Adrenal gland (tissue), 12 donors: ENCODE results near the gene MT1F. TPM values are rescaled to one million over a fixed set of nuclear protein-coding genes. Genes with fewer than 3 reads are reported as not detected.

Source experiments
- DNase-seq, 7 donors: peaks; one replicate each; pipeline ENCODE4 v3.0.0-alpha.2; 2019 to 2020
- H3K27ac ChIP-seq, 5 donors: fragments of 200-600 bp; sonication (generic) in 4 of 5; 1 replicate in 3 of 5; 2 replicates in 2 of 5; pipeline versions ENCODE4 v1.5.1 to v1.8.0; 2016 to 2020; ENCODE audit warnings: mild to moderate bottlenecking in 1 of 5
- H3K27me3 ChIP-seq: fragments of 200-600 bp; 2 replicates; pipeline ENCODE4 v1.8.0; 2021
- H3K36me3 ChIP-seq, 2 donors: fragments of 200-600 bp; replicated peaks in 1 of 2; 1 replicate in 1 of 2; 2 replicates in 1 of 2; pipeline versions ENCODE4 v1.5.1 to v1.8.0; 2018 to 2022
- H3K4me1 ChIP-seq, 2 donors: fragments of 200-600 bp; replicated peaks in 1 of 2; 1 replicate in 1 of 2; 2 replicates in 1 of 2; pipeline versions ENCODE4 v1.5.1 to v1.8.0; 2018 to 2021
- H3K4me3 ChIP-seq, 4 donors: fragments of 200-600 bp; sonication (generic) in 3 of 4; one replicate each; pipeline ENCODE4 v1.5.1; 2016 to 2018
- H3K9me3 ChIP-seq, 3 donors: fragments of 200-600 bp; sonication (generic) in 1 of 3; replicated peaks in 1 of 3; 1 replicate in 2 of 3; 2 replicates in 1 of 3; pipeline versions ENCODE4 v1.5.1 to v1.8.0; 2016 to 2021
- POLR2A ChIP-seq, 2 donors: fragments of 450-650 bp; IDR thresholded peaks; one replicate each; pipeline ENCODE4 v1.6.1; 2017; ENCODE audit warnings: antibody characterized with exemption in 2 of 2, mild to moderate bottlenecking in 2 of 2, moderate library complexity in 1 of 2
- WGBS, 4 donors: extraction: QIAGEN DNeasy Blood & Tissue Kit in 2 of 4; methylation state at CpG; one replicate each; pipeline versions ENCODE4 v1.1.5 to v1.1.7; 2013 to 2017; 5-methylcytosine and 5-hydroxymethylcytosine counted together
- intact Hi-C, 2 donors: fragments of 100-400 bp; cut with DNase I; formaldehyde crosslinking; loops; one replicate each; pipeline versions ENCODE4 v1.14.1 to v1.15.0; 2022 to 2023
- polyA plus RNA-seq, 3 donors: library from polyadenylated mRNA; stranded (reverse); fragments of 200-250 nt in 2 of 3; fragments of 350-450 nt in 1 of 3; fragmentation: Illumina TruSeq in 1 of 3; extraction: RNeasy Lipid Tissue Mini Kit (QIAGEN cat#74804) in 1 of 3; gene quantifications; one replicate each; pipeline ENCODE4 v1.2.3, GENCODE V29; 2013 to 2014
- total RNA-seq, 9 donors: library from RNA; depleted of rRNA in 4 of 9; stranded (reverse); fragments of >200 nt in 4 of 9; fragments of 120-200 nt in 1 of 9; fragmentation: NEBNext Ultra II Directional in 1 of 9; extraction: Animal tissue kit (Norgen Biotek cat#: 25700) in 1 of 9; gene quantifications; one replicate each; pipeline versions ENCODE4 v1.1.0 to v1.2.4, GENCODE V29; 2013 to 2023
- TF ChIP-seq, protein P1 (sequence below), 6 experiments: fragments of 450-650 bp in 4 of 6; fragments of 200-600 bp in 2 of 6; sonication (generic) in 1 of 6; IDR thresholded peaks; 1 replicate in 5 of 6; 2 replicates in 1 of 6; pipeline versions ENCODE4 v1.5.1 to v1.8.0; 2016 to 2021; ENCODE audit warnings: antibody characterized with exemption in 6 of 6, mild to moderate bottlenecking in 2 of 6, moderate library complexity in 1 of 6
- donor health status: healthy with polysubstance abuse.
- donor health status: Bipolar disorder and iron deficiency.
- donor health status: DM: yes; HTN: yes; CAD: no.
- donor health status: DM: no; HTN: no; CAD: no.
- donor health status: DM: no; HTN: no; CAD: no.
- donor health status: DM: yes; HTN: yes; CAD: no.

The MT1F gene
- total and polyA plus RNA-seq, 12 donors = 10.8 to 204 (median 44.8) TPM

DNA sequence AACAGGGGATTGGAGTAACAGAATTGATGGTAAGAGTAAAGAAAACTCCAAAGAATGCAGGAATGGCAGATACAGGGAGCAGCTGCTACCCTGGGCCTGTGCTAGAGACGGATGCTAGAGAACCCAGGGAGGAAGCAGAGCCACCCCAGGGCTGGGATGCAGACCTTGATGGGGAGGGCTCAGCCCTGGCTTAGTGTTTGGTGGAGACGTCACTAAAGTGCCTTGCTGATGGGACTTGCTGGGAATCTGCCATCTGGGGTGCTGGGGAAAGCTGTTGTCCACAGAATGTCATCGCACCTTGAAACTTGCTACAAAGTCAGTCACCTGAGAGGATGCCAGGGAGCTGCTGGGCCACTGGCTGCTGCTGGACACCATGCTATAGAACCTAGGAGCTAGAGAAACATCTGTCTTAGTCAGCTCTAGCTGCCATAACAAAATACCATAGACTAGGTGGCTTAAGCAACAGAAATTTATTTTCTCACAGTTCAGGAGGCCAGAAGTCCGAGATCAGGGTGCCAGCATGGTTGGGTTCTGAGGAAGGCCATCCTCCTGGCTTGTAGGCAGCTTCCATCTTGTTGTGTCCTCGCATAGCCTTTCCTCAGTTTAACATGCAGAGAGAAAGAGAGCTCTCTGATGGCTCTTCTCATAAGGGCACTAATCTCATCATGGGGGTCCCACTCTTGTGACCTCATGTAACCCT lies 39.8 kb downstream of the MT1F start:
- intact Hi-C loops = no loop called here
- 80 to 93% (median 91%) methylated on average over 5 of the region's 5 CpGs for WGBS, 4 donors
- TF ChIP-seq, protein P1, sequence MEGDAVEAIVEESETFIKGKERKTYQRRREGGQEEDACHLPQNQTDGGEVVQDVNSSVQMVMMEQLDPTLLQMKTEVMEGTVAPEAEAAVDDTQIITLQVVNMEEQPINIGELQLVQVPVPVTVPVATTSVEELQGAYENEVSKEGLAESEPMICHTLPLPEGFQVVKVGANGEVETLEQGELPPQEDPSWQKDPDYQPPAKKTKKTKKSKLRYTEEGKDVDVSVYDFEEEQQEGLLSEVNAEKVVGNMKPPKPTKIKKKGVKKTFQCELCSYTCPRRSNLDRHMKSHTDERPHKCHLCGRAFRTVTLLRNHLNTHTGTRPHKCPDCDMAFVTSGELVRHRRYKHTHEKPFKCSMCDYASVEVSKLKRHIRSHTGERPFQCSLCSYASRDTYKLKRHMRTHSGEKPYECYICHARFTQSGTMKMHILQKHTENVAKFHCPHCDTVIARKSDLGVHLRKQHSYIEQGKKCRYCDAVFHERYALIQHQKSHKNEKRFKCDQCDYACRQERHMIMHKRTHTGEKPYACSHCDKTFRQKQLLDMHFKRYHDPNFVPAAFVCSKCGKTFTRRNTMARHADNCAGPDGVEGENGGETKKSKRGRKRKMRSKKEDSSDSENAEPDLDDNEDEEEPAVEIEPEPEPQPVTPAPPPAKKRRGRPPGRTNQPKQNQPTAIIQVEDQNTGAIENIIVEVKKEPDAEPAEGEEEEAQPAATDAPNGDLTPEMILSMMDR (IDR thresholded peaks at IDR 0.05) = no peak
- no peak for TF ChIP-seq POLR2A (IDR thresholded peaks at IDR 0.05)
- Histone ChIP-seq H3K36me3 (no peaks in the 10 kb centered on the region), H3K9me3 (no peaks in the 10 kb centered on the region), H3K4me1 (peaks cover 0 to 5% of the 10 kb centered on the region in 2 donors), H3K4me3 (no peak overlapping the region), H3K27me3 (no peaks in the 10 kb centered on the region), H3K27ac (no peak overlapping the region)
- DNase-seq = no peak

DNA sequence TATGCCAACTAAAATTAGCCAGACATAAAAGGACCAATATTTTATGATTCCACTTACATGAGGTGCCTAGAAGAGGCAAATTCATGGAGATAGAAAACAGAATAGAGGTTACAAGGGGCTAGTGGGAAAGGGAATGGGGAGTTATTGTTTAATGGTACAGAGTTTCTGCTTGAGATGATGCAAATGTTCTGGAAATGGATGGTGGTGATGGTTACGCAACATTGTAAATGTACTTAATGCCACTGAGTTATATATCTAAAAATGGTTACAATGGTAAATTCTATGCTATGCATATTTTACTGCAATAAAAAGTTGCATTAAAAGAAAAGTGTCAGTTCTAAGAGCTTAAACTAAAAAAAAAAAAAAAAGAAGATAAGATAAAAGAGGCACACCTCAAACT lies 42.4 kb downstream of the MT1F start:
- Histone ChIP-seq H3K27ac (no peak overlapping the region), H3K36me3 (no peaks in the 10 kb centered on the region), H3K27me3 (no peaks in the 10 kb centered on the region), H3K4me1 (peaks cover 0 to 7% of the 10 kb centered on the region in 2 donors), H3K9me3 (no peaks in the 10 kb centered on the region), H3K4me3 (no peak overlapping the region)
- 12 to 72% (median 58%) methylated on average over 1 of the region's 1 CpG for WGBS, 4 donors
- DNase-seq = no peak
- TF ChIP-seq, protein P1 (IDR thresholded peaks at IDR 0.05) = no peak
- no peak for TF ChIP-seq POLR2A (IDR thresholded peaks at IDR 0.05)
- intact Hi-C loops = loop anchor here (5.0 to 10.0 kb wide), 2 partner anchors 95 to 98 kb away; partner anchors contain the start of gene MT2A (in 1 of the 2)

DNA sequence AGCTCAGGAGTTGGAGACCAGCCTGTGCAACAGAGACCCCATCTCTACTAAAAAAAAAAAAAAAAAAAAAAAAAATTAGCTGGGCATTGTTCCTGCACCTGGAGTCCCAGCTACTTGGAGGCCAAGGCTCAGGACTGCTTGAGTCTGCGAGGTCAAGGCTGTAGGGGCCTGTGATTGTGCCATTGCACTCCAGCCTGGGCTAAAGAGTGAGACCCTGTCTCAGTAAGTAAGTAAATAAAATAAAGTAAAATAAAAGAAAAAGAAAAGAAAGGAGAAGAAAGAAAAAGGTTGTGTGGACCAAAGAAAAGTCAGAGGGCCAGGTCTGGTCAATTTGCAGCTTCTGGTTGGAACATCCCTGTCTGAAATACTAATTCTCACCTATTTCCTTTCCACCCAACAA lies 42.9 kb downstream of the MT1F start:
- TF ChIP-seq, protein P1 (IDR thresholded peaks at IDR 0.05) = no peak
- TF ChIP-seq POLR2A (IDR thresholded peaks at IDR 0.05) = no peak
- 86 to 96% (median 90%) methylated on average over 1 of the region's 1 CpG for WGBS, 4 donors
- H3K36me3 ChIP-seq = no peaks in the 10 kb centered on the region
- DNase-seq = no peak
- H3K4me1 ChIP-seq = peaks cover 0 to 7% of the 10 kb centered on the region in 2 donors
- H3K27me3 ChIP-seq = no peaks in the 10 kb centered on the region
- no peaks in the 10 kb centered on the region for H3K9me3 ChIP-seq
- no peak overlapping the region for H3K4me3 ChIP-seq
- H3K27ac ChIP-seq = no peak overlapping the region
- intact Hi-C loops = loop anchor here (5.0 to 10.0 kb wide), 2 partner anchors 96 to 98 kb away; partner anchors contain the start of gene MT2A (in 1 of the 2)

DNA sequence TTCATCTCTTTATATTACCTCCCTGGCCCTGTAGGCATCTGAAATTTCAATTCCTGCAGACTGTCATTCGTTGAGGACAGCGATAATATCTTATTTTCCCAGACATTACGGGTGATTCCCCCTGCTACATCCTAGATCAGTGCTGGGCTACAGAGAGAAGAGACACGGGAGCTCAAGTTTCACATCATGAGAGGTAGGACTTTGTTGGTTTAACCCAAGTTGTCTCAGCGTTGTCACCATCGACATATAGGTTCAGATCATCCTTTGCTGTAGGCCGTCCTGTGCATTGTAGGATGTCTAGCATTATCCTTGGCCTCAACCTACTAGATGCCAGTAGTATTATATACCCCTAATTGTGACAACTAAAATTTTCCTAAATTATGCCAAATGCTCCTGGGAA lies 43.8 kb downstream of the MT1F start:
- no peak for DNase-seq
- no peaks in the 10 kb centered on the region for H3K27me3 ChIP-seq
- 83 to 88% (median 85%) methylated on average over 7 of the region's 7 CpGs for WGBS, 4 donors
- H3K4me3 ChIP-seq = no peak overlapping the region
- H3K27ac ChIP-seq = no peak overlapping the region
- H3K9me3 ChIP-seq = no peaks in the 10 kb centered on the region
- intact Hi-C loops = loop anchor here (5.0 to 10.0 kb wide), 2 partner anchors 97 to 99 kb away; partner anchors contain the start of gene MT2A (in 1 of the 2)
- TF ChIP-seq POLR2A (IDR thresholded peaks at IDR 0.05) = no peak
- TF ChIP-seq, protein P1 (IDR thresholded peaks at IDR 0.05) = no peak
- peaks cover 0 to 7% of the 10 kb centered on the region in 2 donors for H3K4me1 ChIP-seq
- H3K36me3 ChIP-seq = no peaks in the 10 kb centered on the region
